Endothelial cell of umbilical vein (primary cell): Measurements from ENCODE around the gene CRTAP. TPM values are rescaled to one million over a fixed set of nuclear protein-coding genes. Genes with fewer than 3 reads are reported as not detected.

ENCODE experiments used
- BruUV-seq: library from RNA; stranded (reverse); fragments of 400-500 nt; replicated peaks from 2 replicates; lab custom pipeline; 2021; lab: Mats Ljungman, UMichigan
- CTCF ChIA-PET: fragments of 300-600, 350-600 bp; sonication (Branson Sonifier 250); formaldehyde crosslinking; loops from one replicate; lab custom pipeline; 2021; ENCODE audit warnings: antibody characterized with exemption, inconsistent platforms; lab: Charles Lee
- POLR2A ChIA-PET: fragments of 300-600, 350-600 bp; sonication (Branson Sonifier 250); formaldehyde crosslinking; loops from one replicate; lab custom pipeline; 2021; ENCODE audit warnings: antibody characterized with exemption, inconsistent platforms; lab: Charles Lee
- DNase-seq: peaks from one replicate; pipeline ENCODE4 v3.0.0-alpha.2; 2011; ENCODE audit warnings: low read depth, low spot score
- FAIRE-seq: peaks from 2 replicates; lab custom pipeline; 2011; peaks lifted over from hg19 to GRCh38; lab: Jason Lieb, UNC
- H2AFZ ChIP-seq: 2 replicates; pipeline ENCODE4 v1.6.0; 2012; ENCODE audit warnings: low read depth, low read length, control low read depth, inconsistent platforms
- H3K27ac ChIP-seq: 2 replicates; pipeline ENCODE4 v1.5.1; 2011; ENCODE audit warnings: low read depth, mild to moderate bottlenecking, control low read depth, low read length, moderate library complexity; ENCODE audit not compliant: insufficient read depth
- H3K27me3 ChIP-seq, 2 experiments: 2 replicates each; pipeline versions ENCODE4 v1.6.0 to v1.6.1; 2011; ENCODE audit warnings: low read length in 2 of 2, mixed read lengths in 1 of 2; ENCODE audit not compliant: control insufficient read depth in 2 of 2, insufficient read depth in 2 of 2
- H3K36me3 ChIP-seq, 2 experiments: 2 replicates in 1 of 2; 3 replicates in 1 of 2; pipeline ENCODE4 v1.5.1; 2011; ENCODE audit warnings: low read length in 2 of 2, mild to moderate bottlenecking in 1 of 2, moderate library complexity in 1 of 2; ENCODE audit not compliant: control insufficient read depth in 2 of 2, insufficient read depth in 2 of 2; ENCODE audit errors: extremely low read depth in 1 of 2
- H3K4me1 ChIP-seq: 3 replicates; pipeline ENCODE4 v1.5.1; 2011; ENCODE audit warnings: mild to moderate bottlenecking, low read length; ENCODE audit not compliant: control insufficient read depth, insufficient read depth; ENCODE audit errors: extremely low read depth
- H3K4me2 ChIP-seq: 2 replicates; pipeline ENCODE4 v1.6.1; 2011; ENCODE audit warnings: low read length, control low read depth, mixed read lengths; ENCODE audit not compliant: insufficient read depth
- H3K4me3 ChIP-seq, 3 experiments: fragments of 200-600 bp in 1 of 3; sonication (generic), shearing (Covaris generic) in 1 of 3; replicated peaks in 1 of 3; 2 replicates each; pipeline ENCODE4 v1.5.1; 2011 to 2016; ENCODE audit warnings: control low read depth in 3 of 3, low read length in 3 of 3, mild to moderate bottlenecking in 2 of 3, inconsistent platforms in 1 of 3, low read depth in 1 of 3, moderate library complexity in 1 of 3; ENCODE audit not compliant: insufficient read depth in 1 of 3
- H3K79me2 ChIP-seq: 2 replicates; pipeline ENCODE4 v1.6.0; 2012; ENCODE audit warnings: low read length, inconsistent platforms; ENCODE audit not compliant: control insufficient read depth, insufficient read depth
- H3K9ac ChIP-seq: replicated peaks from 2 replicates; pipeline ENCODE3; 2011; ENCODE audit warnings: low read length, control low read depth; ENCODE audit not compliant: insufficient read depth; ENCODE audit errors: extremely low read depth
- H3K9me1 ChIP-seq: replicated peaks from 3 replicates; pipeline ENCODE4 v1.6.0; 2011; ENCODE audit warnings: mild to moderate bottlenecking, low read length; ENCODE audit not compliant: control insufficient read depth, insufficient read depth; ENCODE audit errors: extremely low read depth
- H3K9me3 ChIP-seq: replicated peaks from 2 replicates; pipeline ENCODE4 v1.5.1; 2012; ENCODE audit warnings: low read length, inconsistent platforms; ENCODE audit not compliant: control insufficient read depth, insufficient read depth
- H4K20me1 ChIP-seq: replicated peaks from 2 replicates; pipeline ENCODE3; 2011; ENCODE audit warnings: mild to moderate bottlenecking, low read length; ENCODE audit not compliant: control insufficient read depth, insufficient read depth; ENCODE audit errors: extremely low read depth
- CTCF ChIP-seq, 2 donors: IDR thresholded peaks; 1 replicate in 1 of 2; 2 replicates in 1 of 2; pipeline ENCODE4 v1.5.1; 2011; ENCODE audit warnings: low read length in 2 of 2, mild to moderate bottlenecking in 2 of 2, moderate library complexity in 2 of 2, control low read depth in 1 of 2, inconsistent platforms in 1 of 2, low read depth in 1 of 2; ENCODE audit not compliant: insufficient read depth in 1 of 2; ENCODE audit errors: extremely low read depth in 1 of 2
- EZH2 ChIP-seq: IDR thresholded peaks from 2 replicates; pipeline ENCODE4 v1.6.1; 2012; ENCODE audit warnings: borderline replicate concordance, low read depth, mild to moderate bottlenecking, moderate library complexity, low read length, inconsistent platforms; ENCODE audit not compliant: severe bottlenecking
- MYC ChIP-seq: IDR thresholded peaks from one replicate; pipeline ENCODE4 v1.6.1; 2011; ENCODE audit warnings: mild to moderate bottlenecking, low read depth, low read length
- POLR2A ChIP-seq: IDR thresholded peaks from 2 replicates; pipeline ENCODE4 v1.6.1; 2012; ENCODE audit warnings: low read depth, mild to moderate bottlenecking, control low read depth, low read length
- dilution Hi-C: fragments of 300-500 bp; cut with MboI; formaldehyde crosslinking; loops from one replicate; pipeline ENCODE4 v1.15.0; 2019; ENCODE audit warnings: low sequenced_read_pairs; ENCODE audit not compliant: extremely low pct_ligation_motif_present
- intact Hi-C: fragments of 100-400 bp; cut with micrococcal nuclease; formaldehyde crosslinking; loops from one replicate; pipeline ENCODE4 v1.10.0; 2022
- polyA plus RNA-seq, 4 experiments: library from polyadenylated mRNA; depleted of rRNA in 3 of 4; stranded (reverse) in 3 of 4; unstranded in 1 of 4; fragments of >200 nt; gene quantifications; 2 replicates each; pipeline versions ENCODE4 v1.2.1 to v1.2.3, GENCODE V29; 2011 to 2012; ENCODE audit warnings: missing spikeins in 1 of 4
- total RNA-seq: library from RNA; stranded (reverse); gene quantifications from 2 replicates; pipeline ENCODE4 v1.2.3, GENCODE V29; 2021

The CRTAP gene
- total and polyA plus RNA-seq, 2 donors (not counting 3 experiments of a cell fraction or from before 2014, with no cell fraction given) = 204 to 213 TPM

GRCh38 chr3:33145901-33146580 lies 32.2 kb downstream of the CRTAP start:
- no peaks in the 10 kb centered on the region for H4K20me1 ChIP-seq
- ChIA-PET CTCF (interaction anchor here (1.0 to 3.8 kb wide), 9 partner anchors 11 to 227 kb away, joined by 3 to 18 read pairs (median 8); no protein-coding TSS in a partner anchor), POLR2A (no interaction called here)
- no peaks in the 10 kb centered on the region for H3K27me3 ChIP-seq
- no peak overlapping the region for H2AFZ ChIP-seq
- DNase-seq = no peak
- H3K79me2 ChIP-seq = no peaks in the 10 kb centered on the region
- no peak overlapping the region for H3K4me2 ChIP-seq
- FAIRE-seq = no peak
- no peak overlapping the region for H3K9ac ChIP-seq
- H3K36me3 ChIP-seq = peaks cover 5 to 8% of the 10 kb centered on the region in 2 experiments
- dilution Hi-C loops = no loop called here
- intact Hi-C loops = no loop called here
- H3K9me1 ChIP-seq = no peaks in the 10 kb centered on the region
- no peak overlapping the region for H3K4me3 ChIP-seq
- H3K27ac ChIP-seq = no peak overlapping the region
- TF ChIP-seq POLR2A (no peak), EZH2 (no peak), MYC (no peak), CTCF (IDR thresholded peaks at IDR 0.05; ENCODE audit: extremely low read depth in 1 of 2, insufficient read depth in 1 of 2, low read depth in 1 of 2, low read length in 2 of 2) (no peak)
- no TSS peak for BruUV-seq
- no peaks in the 10 kb centered on the region for H3K9me3 ChIP-seq
- peaks cover 3% of the 10 kb centered on the region for H3K4me1 ChIP-seq
